CD14-positive monocyte (primary cell): ENCODE measurements around the gene NSMCE1. TPM values are rescaled to one million over a fixed set of nuclear protein-coding genes. Genes with fewer than 3 reads are reported as not detected.

Experiments used
- DNase-seq, 3 donors: peaks; one replicate each; pipeline ENCODE4 v3.0.0-alpha.2; 2011 to 2022
- H2AFZ ChIP-seq: 2 replicates; pipeline ENCODE4 v1.6.0; 2012; ENCODE audit warnings: mild to moderate bottlenecking, low read depth, low read length, inconsistent platforms; ENCODE audit not compliant: insufficient read depth, poor library complexity, severe bottlenecking
- H3K27ac ChIP-seq, 2 donors: 1 replicate in 1 of 2; 2 replicates in 1 of 2; pipeline ENCODE4 v1.5.1; 2012 to 2013; ENCODE audit warnings: low read length in 2 of 2, control low read depth in 1 of 2, inconsistent platforms in 1 of 2, low read depth in 1 of 2, mild to moderate bottlenecking in 1 of 2
- H3K27me3 ChIP-seq, 2 donors: one replicate each; pipeline versions ENCODE4 v1.6.0 to v1.6.1; 2011 to 2013; ENCODE audit warnings: low read length in 2 of 2; ENCODE audit not compliant: control insufficient read depth in 2 of 2, insufficient read depth in 2 of 2
- H3K36me3 ChIP-seq, 2 donors: replicated peaks in 1 of 2; 1 replicate in 1 of 2; 2 replicates in 1 of 2; pipeline versions ENCODE4 v1.5.1 to v1.6.1; 2012 to 2013; ENCODE audit warnings: low read length in 2 of 2, control low read depth in 1 of 2, inconsistent platforms in 1 of 2, mild to moderate bottlenecking in 1 of 2; ENCODE audit not compliant: insufficient read depth in 2 of 2, control insufficient read depth in 1 of 2
- H3K4me1 ChIP-seq, 2 donors: 1 replicate in 1 of 2; 2 replicates in 1 of 2; pipeline versions ENCODE4 v1.5.1 to v1.6.1; 2012 to 2013; ENCODE audit warnings: low read length in 2 of 2, control low read depth in 1 of 2, inconsistent platforms in 1 of 2, mild to moderate bottlenecking in 1 of 2, moderate library complexity in 1 of 2; ENCODE audit not compliant: insufficient read depth in 2 of 2, control insufficient read depth in 1 of 2
- H3K4me2 ChIP-seq: replicated peaks from 2 replicates; pipeline ENCODE3; 2012; ENCODE audit warnings: low read length, moderate library complexity, mild to moderate bottlenecking; ENCODE audit not compliant: poor library complexity, severe bottlenecking; ENCODE audit errors: extremely low read depth
- H3K4me3 ChIP-seq, 3 experiments: fragments of 200-600 bp in 1 of 3; sonication (generic) in 1 of 3; replicated peaks in 1 of 3; 1 replicate in 2 of 3; 2 replicates in 1 of 3; pipeline ENCODE4 v1.5.1; 2011 to 2013; ENCODE audit warnings: low read length in 3 of 3, mild to moderate bottlenecking in 3 of 3, control low read depth in 2 of 3, low read depth in 2 of 3, inconsistent platforms in 1 of 3, moderate library complexity in 1 of 3
- H3K79me2 ChIP-seq: 2 replicates; pipeline ENCODE4 v1.6.0; 2012; ENCODE audit warnings: mild to moderate bottlenecking, control low read depth, inconsistent platforms, low read length, moderate library complexity; ENCODE audit not compliant: insufficient read depth
- H3K9ac ChIP-seq: 2 replicates; pipeline ENCODE4 v1.6.0; 2017; ENCODE audit warnings: low read length, mild to moderate bottlenecking; ENCODE audit not compliant: insufficient read depth, poor library complexity, severe bottlenecking
- H3K9me3 ChIP-seq, 2 donors: replicated peaks in 1 of 2; 1 replicate in 1 of 2; 2 replicates in 1 of 2; pipeline versions ENCODE4 v1.5.1 to v1.6.1; 2012 to 2013; ENCODE audit warnings: low read length in 2 of 2, control low read depth in 1 of 2; ENCODE audit not compliant: control insufficient read depth in 1 of 2, insufficient read depth in 1 of 2
- H4K20me1 ChIP-seq: 2 replicates; pipeline ENCODE4 v1.6.0; 2012; ENCODE audit warnings: mild to moderate bottlenecking, low read length, control low read depth, moderate library complexity; ENCODE audit not compliant: insufficient read depth
- H3K27ac Mint-ChIP-seq, 7 donors: one replicate each; pipeline ENCODE4 v1.8.0; 2020; ENCODE audit warnings: mild to moderate bottlenecking in 7 of 7, mixed read lengths in 7 of 7, moderate library complexity in 6 of 7, inconsistent platforms in 2 of 7
- H3K27me3 Mint-ChIP-seq, 3 donors: one replicate each; pipeline ENCODE4 v1.8.0; 2021 to 2022; ENCODE audit warnings: low read depth in 3 of 3, mild to moderate bottlenecking in 3 of 3, mixed read lengths in 3 of 3, moderate library complexity in 3 of 3, inconsistent platforms in 1 of 3
- H3K36me3 Mint-ChIP-seq, 2 donors: one replicate each; pipeline ENCODE4 v1.8.0; 2020; ENCODE audit warnings: mixed read lengths in 2 of 2, inconsistent platforms in 1 of 2, mild to moderate bottlenecking in 1 of 2
- H3K4me1 Mint-ChIP-seq: one replicate; pipeline ENCODE4 v1.8.0; 2020; ENCODE audit warnings: mild to moderate bottlenecking, mixed read lengths
- H3K4me3 Mint-ChIP-seq, 2 donors: one replicate each; pipeline ENCODE4 v1.8.0; 2020; ENCODE audit warnings: mild to moderate bottlenecking in 2 of 2, mixed read lengths in 2 of 2, moderate library complexity in 1 of 2
- H3K9me3 Mint-ChIP-seq, 7 donors: one replicate each; pipeline ENCODE4 v1.8.0; 2020 to 2022; ENCODE audit warnings: mixed read lengths in 7 of 7, mild to moderate bottlenecking in 6 of 7, moderate library complexity in 6 of 7, inconsistent platforms in 2 of 7
- CTCF ChIP-seq: fragments of 200-600 bp; IDR thresholded peaks from one replicate; pipeline ENCODE4 v1.8.0; 2022; ENCODE audit warnings: antibody characterized with exemption, mild to moderate bottlenecking
- WGBS: methylation state at CpG from one replicate; pipeline ENCODE4 v1.1.5; 2013; ENCODE audit warnings: missing lambda C conversion rate; ENCODE audit not compliant: insufficient coverage; 5-methylcytosine and 5-hydroxymethylcytosine counted together
- intact Hi-C, 2 donors: fragments of 100-400 bp; cut with micrococcal nuclease; formaldehyde crosslinking; loops; one replicate each; pipeline versions ENCODE4 v1.15.0 to v1.15.1; 2023
- polyA plus RNA-seq, 3 donors: library from polyadenylated mRNA; depleted of rRNA in 1 of 3; unstranded in 2 of 3; stranded (reverse) in 1 of 3; fragments of 300-500 nt in 2 of 3; fragments of >200 nt in 1 of 3; fragmentation: Illumina TruSeq in 2 of 3; gene quantifications; 1 replicate in 2 of 3; 2 replicates in 1 of 3; pipeline ENCODE4 v1.2.3, GENCODE V29; 2012 to 2021

NSMCE1 gene
- polyA plus RNA-seq, 3 donors, result 19.6 to 85.2 (median 82.6) TPM

- H3K27me3 ChIP-seq, result no peaks in the 10 kb centered on the region
- Mint-ChIP-seq H3K4me1 (peaks cover 64% of the 10 kb centered on the region), H3K27ac (peak overlapping the region in 1 of 7 donors; percentile 6), H3K9me3 (no peaks in the 10 kb centered on the region), H3K27me3 (peaks cover 0 to 5% (median 2%) of the 10 kb centered on the region in 3 donors), H3K36me3 (peaks cover 22 to 26% of the 10 kb centered on the region in 2 donors), H3K4me3 (no peak overlapping the region)
- H3K4me2 ChIP-seq, result no peak overlapping the region
- DNase-seq, result no peak
- 94% methylated on average over 7 of the region's 9 CpGs for WGBS
- intact Hi-C loops, result loop anchor here (5.0 kb wide), 3 partner anchors 77 to 217 kb away; no protein-coding TSS in a partner anchor
- H3K27ac ChIP-seq, result no peak overlapping the region
- H3K79me2 ChIP-seq, result peaks cover 13% of the 10 kb centered on the region
- no peak for TF ChIP-seq CTCF
- H3K9ac ChIP-seq, result no peak overlapping the region
- peaks cover 53 to 72% of the 10 kb centered on the region in 2 donors for H3K4me1 ChIP-seq
- H4K20me1 ChIP-seq, result no peaks in the 10 kb centered on the region
- no peaks in the 10 kb centered on the region for H3K9me3 ChIP-seq
- H3K36me3 ChIP-seq, result peaks cover 0 to under 1% of the 10 kb centered on the region in 2 donors
- no peak overlapping the region for H3K4me3 ChIP-seq
- no peak overlapping the region for H2AFZ ChIP-seq
Observed at GRCh38 chr16:27239906-27240655, 28.5 kb downstream of the NSMCE1 start.

- peaks cover 54 to 68% of the 10 kb centered on the region in 2 donors for H3K4me1 ChIP-seq
- peaks cover 16 to 24% of the 10 kb centered on the region in 2 donors for H3K36me3 Mint-ChIP-seq
- no peaks in the 10 kb centered on the region for H3K27me3 ChIP-seq
- H3K9me3 Mint-ChIP-seq, result no peaks in the 10 kb centered on the region
- H3K4me3 Mint-ChIP-seq, result no peak overlapping the region
- intact Hi-C loops, result loop anchor here (5.0 kb wide), 3 partner anchors 78 to 218 kb away; no protein-coding TSS in a partner anchor
- H3K27me3 Mint-ChIP-seq, result peaks cover 0 to 5% (median 2%) of the 10 kb centered on the region in 3 donors
- H3K27ac Mint-ChIP-seq, result peak overlapping the region in 1 of 7 donors; percentile 40
- DNase-seq, result no peak
- H3K4me2 ChIP-seq, result no peak overlapping the region
- H3K4me1 Mint-ChIP-seq, result peaks cover 59% of the 10 kb centered on the region
- no peak overlapping the region for H3K9ac ChIP-seq
- peaks cover 3% of the 10 kb centered on the region for H3K79me2 ChIP-seq
- H2AFZ ChIP-seq, result no peak overlapping the region
- H3K9me3 ChIP-seq, result no peaks in the 10 kb centered on the region
- no peak for TF ChIP-seq CTCF
- WGBS, result 100% methylated on average over 5 of the region's 5 CpGs
- no peak overlapping the region for H3K27ac ChIP-seq
- peaks cover 2 to 5% of the 10 kb centered on the region in 2 donors for H3K36me3 ChIP-seq
- no peaks in the 10 kb centered on the region for H4K20me1 ChIP-seq
- no peak overlapping the region for H3K4me3 ChIP-seq
Observed at GRCh38 chr16:27239026-27239425, 29.5 kb downstream of the NSMCE1 start.
